ENCODE data around the gene GORASP2. TPM values are rescaled to one million over a fixed set of nuclear protein-coding genes. Genes with fewer than 3 reads are reported as not detected.

GORASP2 gene
- polyA plus RNA-seq, 1 donor: 61.0 TPM

DNA sequence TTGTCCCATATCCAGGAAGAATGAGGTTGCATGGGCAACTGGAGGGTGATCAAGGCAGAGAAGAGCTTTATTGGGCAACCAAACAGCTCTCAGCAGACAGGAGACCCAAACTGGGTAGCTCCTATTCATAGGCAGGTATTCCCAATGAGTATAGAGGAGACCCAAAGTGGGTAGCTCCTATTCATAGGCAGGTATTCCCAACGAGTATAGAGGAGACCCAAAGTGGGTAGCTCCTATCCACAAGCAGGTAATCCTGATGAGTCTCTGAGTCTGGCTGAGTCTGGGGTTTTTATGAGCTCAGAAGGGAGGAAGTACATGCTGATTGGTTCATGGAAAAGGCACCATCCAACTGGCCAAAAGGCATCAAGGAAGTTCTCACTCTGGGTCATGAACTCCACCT is 5.3 kb upstream of the GORASP2 start:
- no peak for DNase-seq (ENCODE audit: low read depth)

DNA sequence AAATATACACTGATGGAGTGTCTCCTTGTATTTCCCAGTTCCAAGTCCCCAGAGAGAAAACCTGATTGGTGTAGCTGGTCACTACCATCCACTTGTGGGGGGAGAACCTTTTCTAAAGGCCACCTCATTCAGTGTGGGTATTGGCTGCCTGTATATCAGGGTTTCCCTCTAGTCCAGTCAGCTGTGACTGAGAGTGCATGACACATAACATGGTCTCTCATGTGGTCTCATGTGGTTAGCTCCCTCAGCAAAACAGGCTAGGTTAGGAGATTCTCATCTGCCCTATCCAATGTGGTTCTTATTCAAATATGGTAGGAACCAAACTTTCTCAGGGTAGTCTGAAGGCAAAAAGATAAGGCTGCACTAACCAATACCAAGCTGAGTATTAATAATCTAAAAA is 4.1 kb upstream of the GORASP2 start:
- no peak for DNase-seq (ENCODE audit: low read depth)

DNA sequence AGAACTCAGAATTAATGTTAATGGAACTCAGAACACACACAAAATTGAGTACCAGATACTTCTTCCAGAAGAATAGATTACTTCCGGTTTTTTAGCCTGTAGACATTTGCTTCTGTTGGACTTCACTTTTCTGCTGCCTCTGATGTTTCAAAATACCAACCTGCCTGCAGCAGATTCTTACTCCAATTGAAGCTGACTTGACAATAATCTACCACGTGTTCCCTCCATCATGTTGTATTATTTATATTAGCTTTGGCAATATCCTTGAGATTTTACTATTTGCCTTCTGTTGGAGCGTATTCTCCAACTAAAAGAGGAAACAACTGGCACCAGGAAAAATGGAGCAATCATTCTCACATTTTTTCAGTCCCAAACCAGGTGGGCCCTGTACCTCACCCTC is 3.1 kb upstream of the GORASP2 start:
- no peak for DNase-seq (ENCODE audit: low read depth)

DNA sequence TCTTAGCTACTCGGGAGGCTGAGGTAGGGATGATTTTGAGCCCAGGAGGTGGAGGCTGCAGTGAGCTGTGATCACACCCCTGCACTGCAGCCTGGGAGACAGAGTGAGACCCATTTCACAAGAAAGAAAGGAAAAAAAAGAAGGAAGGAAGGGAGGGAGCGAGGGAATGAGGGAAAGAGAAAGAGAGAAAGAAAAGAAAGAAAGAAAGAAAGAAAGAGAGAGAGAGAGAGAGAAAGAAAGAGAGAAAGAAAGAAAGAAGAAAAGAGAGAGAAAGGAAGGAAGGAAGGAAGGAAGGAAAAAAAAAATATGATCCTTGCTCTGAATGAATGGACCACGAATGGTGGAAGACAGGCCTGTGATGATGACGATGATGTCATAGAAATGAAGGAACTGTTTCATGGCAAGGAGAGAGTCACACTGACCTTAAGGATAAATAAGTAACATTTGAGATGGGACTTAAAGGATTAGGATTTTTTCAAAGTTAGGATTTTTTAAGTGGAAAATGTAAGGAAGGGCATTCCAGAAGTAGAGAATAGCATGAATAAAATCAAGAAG is 2.2 kb upstream of the GORASP2 start:
- DNase-seq (ENCODE audit: low read depth): no peak

DNA sequence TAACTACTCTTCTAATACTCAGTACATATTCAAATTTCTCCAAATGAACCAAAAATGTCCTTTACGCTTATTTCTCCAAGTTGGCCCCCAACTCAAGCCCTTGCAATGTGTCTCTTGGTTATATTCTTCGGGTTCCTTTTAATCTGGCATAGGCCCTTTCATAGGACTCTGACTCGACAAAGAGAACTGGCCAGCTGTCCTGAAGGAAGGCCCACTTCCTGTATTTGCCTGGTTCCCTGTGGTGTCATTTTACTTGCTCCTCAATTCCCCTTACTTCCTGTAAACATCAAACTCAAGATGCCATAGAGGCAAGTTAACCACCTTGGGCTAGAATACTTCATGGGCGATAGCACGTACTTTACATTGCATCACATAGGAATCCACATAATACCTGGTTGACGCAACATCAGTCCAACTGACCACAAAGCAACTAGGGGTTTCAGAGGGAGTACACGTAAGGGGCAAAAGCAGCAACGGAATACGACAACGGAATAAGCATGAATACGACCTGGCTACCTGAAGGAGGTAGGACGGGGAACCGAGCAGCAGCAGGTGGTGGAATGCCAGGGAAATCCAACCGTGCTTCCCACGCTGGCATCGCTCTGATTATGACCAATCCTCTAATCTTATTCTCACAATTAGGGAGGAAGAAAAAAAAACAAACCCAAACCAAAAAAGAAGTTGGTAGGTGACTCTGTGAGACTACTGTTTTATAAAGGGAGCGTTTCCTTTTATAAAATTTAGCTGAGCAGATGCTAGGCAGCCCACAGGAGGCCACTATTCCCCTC is 823 bp upstream of the GORASP2 start:
- no peak for DNase-seq (ENCODE audit: low read depth)

DNA sequence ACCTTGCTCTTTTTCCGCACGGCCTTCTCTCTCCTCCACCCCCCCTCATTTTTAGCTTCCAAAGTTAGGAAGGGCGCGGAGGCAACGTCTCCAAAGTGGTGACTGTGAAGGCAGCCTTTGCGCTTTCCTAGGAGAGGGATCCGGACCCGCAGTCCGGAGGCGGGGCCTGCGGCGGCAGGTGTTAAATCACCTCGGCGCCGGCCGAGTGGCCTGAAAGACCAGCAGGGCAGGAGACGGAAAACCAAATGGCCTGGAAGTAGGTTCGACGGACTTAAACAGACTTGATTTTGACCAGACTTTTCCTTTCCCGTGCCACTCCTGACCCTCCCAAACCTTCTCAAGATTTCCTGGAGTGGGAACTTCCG is 615 bp downstream of the GORASP2 start:
- no peak for DNase-seq (ENCODE audit: low read depth)

DNA sequence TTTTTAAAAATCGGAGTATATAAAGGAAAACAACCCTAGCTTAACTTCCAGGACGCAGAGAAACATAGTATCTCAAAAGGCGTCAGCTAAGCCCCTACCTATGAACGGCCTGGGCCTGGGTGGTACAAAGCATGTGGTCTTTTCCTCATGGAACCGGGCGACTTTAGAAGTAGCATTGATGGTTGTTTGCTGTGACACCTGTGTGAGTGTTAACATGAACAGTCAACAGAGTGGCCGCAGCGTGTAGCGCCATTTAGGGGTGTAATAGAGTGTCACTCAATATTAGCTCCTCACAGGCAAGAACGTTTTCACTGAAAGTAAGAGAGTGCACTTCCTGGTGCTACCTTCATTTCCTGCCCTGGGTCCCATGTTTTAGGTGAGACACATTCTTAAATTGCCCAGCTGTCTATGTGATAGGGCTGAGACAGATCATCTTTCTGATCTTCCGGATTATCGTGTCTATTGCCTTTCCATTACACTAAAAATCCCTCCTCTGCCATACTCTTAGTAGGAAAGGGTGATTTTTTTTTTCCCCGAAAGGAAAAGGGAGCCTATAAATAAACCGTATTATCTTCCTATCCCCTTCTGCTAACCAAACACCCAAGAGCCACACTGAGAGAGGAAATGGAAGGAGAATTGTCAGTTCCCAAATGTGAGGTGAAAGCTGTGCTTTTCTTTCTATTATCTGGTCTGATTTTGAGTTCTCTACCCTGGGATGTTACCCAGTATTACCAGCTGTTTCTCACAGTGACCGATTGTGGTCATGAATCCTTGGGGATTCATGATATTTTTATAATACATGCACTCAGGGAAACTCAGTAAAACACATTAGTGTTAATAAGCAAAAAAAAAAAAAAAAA is 1.3 kb downstream of the GORASP2 start:
- no peak for DNase-seq (ENCODE audit: low read depth)

DNA sequence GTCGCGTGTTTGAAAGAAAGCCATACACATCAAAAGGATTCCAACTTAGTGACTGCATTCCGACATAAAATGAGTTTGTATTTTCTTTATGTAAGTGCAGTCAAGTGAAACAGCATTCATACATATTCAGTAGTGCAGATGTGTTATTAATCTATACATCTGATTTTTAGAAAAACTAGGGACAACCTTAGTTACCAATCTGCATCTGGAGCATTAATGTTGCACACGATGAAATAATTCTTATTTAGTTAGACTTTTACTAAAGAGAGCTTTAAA is 1.9 kb downstream of the GORASP2 start:
- DNase-seq (ENCODE audit: low read depth): no peak

DNA sequence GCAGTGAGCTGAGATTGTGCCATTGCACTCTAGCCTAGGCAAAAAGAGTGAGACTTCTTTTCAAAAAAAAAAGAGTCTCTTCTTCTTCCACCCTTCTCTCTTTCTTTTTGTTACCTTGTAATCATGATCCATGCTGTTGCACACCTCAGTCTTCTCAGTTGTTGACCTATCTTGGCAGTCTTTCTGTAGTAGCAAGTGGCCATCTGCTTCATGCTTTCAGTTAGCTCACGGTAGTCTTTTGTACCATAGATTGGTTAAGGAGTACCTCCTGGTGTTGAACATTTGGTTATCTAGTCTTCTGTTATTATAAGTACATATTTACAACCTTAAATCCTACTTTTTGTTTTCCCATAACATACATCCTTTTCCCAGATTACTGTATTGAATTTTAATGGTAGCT is 3.1 kb downstream of the GORASP2 start:
- DNase-seq (ENCODE audit: low read depth): no peak

DNA sequence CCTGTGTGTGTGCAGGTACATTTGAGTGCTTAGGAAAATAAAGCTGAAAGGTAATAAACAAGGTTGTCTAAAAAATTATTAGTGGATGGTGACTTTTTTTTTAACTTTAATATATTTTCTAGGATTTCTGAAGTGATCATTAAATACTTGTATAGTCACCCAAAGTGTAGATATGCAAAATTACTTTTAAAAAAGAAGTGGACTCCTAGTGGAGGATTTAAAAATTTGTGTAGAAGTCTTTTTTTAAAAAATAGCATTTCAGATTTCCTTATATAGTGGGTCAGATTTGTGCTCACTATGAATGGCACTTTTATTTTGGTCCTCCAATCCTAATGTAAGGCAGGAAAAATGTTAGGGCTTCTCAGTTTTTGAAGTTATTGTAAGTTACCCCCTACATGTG is 3.9 kb downstream of the GORASP2 start:
- no peak for DNase-seq (ENCODE audit: low read depth)

DNA sequence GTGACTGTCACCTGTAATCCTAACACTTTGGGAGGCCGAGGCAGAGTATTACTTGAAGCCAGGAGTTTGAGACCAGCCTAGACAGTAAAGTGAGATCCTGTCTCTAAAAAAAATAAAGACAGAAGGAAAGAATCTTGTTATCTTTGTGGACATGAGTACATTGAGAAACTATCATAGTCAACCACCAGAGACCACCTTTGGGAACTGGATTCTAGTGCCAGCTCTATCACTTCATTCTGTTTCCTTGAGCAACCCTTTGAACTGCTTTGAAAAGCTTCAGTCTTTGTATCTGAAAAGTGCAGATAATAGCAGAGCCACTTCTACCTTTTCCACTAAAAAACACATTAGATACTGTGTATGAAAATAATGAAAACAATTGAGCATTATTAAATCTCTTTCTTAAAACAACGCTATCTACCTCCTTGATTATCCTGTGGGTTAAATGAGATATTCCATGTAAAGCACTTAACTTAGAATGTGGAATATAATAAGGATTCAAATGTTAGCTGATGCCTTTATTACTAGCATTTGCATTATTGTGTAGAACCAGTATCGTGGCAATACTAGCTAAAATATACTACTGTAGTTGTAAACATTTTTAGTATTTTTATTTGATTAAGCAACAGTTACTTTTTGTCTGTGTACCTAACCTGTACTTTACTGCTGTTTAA is 8.8 kb downstream of the GORASP2 start:
- DNase-seq (ENCODE audit: low read depth): no peak

DNA sequence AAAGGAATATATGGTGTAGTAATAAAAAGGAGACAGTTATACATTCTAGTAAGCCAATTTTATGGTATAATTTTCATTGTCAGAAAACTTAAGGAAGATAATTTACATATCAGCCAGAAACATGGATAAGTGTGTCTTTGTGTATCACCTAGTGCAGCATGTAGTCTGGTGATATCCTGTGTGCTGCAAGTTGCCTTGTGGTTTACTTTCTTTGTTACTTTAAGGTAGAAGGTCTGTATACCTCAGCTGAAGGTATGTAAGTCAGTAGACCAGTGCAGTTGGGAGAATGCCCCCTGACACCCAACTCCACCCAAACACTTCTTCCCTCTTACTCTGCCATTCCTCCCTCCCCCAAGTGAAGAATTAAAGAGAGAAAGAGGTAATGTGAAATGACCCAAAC is 11.0 kb downstream of the GORASP2 start:
- DNase-seq (ENCODE audit: low read depth): no peak

DNA sequence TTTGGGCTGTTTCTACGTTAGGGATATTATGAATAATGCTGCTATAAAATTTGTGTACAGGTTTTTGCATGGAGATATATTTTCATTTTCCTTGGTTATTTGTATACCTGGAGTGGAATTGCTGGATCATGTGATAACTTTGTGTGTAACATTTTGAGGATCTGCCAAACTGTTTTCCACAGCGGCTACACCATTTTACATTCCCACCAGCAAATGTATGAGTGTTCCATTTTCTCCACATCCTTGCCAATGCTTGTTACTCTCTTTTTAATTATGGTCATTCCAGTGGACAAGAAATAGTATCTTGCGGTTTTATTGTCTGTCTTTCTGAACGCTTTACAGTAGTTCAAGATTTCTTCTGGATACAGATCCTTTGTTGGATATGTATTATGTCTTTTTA is 13.6 kb downstream of the GORASP2 start:
- no peak for DNase-seq (ENCODE audit: low read depth)

DNA sequence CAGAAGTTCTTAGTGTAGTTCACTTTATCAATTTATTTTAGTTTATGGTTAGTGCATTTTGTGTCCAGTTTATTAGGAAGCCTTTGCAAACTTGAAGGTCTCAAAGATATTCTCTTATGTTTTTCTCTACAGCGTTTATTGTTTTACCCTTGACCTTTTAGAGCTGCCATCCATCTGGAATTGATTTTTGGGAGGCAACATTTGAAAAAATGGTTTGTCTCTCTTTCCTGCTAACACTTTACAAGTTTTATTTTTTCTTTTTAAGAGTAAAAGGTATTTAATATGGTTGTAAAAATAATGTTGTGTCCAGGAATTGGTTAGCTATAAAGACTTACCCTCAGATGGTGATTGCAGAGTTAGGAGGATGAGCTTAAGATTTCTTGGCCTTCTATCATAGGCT is 14.0 kb downstream of the GORASP2 start:
- DNase-seq (ENCODE audit: low read depth): no peak

DNA sequence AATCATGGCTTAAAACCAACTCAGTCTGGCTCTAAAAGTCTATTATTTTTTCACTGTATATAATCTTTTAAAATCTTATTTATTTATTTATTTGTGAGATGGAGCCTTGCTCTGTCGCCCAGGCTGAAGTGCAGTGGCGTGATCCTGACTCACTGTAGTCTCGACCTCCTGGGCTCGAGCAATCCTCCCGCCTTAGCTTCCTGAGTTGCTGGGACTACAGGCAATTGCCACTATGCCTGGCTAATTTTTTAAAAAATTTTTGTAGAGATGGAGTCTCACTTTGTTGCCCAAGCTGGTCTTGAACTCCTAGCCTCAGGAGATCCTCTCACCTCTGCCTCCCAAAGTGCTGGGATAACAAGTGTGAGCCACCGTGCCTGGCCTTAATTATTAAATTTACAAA is 14.5 kb downstream of the GORASP2 start:
- DNase-seq (ENCODE audit: low read depth): no peak

DNA sequence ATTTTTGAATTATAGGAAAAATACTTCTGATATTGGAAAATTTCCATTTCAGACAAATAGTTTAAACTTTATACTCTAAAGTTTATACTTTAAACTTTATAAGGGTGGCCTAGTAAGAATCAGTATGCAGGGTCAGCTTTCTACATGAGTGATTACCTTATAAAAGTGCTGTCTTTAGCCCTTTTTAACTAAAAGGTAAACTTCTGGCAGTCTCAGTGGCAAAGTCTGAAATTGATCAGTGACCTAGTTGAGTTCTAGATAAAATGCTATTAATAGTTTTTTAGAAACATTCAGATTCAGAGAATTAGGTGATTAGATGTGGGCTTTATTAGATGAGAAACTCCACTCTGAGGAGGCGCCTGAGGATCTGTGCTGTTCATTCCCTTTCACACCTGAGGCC is 15.5 kb downstream of the GORASP2 start:
- DNase-seq (ENCODE audit: low read depth): no peak

DNA sequence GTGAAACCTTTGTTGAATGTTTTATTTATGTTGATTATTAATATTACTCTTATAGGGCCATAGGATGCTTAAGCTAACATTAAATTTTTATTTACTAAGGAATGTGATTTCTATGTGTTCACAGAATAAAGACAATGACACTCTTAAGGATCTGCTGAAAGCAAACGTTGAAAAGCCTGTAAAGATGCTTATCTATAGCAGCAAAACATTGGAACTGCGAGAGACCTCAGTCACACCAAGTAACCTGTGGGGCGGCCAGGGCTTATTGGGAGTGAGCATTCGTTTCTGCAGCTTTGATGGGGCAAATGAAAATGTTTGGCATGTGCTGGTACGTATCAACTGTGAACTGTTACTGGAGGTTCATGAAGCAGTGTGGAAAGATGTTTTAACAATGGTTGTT is 20.4 kb downstream of the GORASP2 start:
- no peak for DNase-seq (ENCODE audit: low read depth)

DNA sequence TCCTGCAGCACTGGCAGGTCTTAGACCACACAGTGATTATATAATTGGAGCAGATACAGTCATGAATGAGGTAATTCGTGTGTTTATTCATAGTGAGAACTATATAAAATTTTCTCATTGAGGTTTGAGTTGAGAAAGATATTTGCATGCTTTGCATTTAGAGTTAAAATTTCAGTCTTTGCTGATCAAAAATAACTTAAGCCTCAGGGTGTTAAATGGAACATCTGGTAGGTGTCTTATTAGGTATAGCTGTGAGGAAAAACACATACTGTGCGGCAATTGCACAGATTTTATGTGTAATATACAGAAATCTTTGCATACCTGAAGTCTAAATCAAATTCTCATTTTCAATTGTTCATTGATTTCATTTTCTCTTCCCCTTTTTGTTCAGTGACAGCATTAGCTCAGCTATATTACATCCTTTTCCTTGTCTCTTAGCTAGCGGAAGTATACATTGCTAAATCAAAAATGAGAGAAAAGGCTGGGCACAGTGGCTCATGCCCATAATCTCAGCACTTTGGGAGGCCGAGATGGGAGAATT is 21.2 kb downstream of the GORASP2 start:
- DNase-seq (ENCODE audit: low read depth): no peak

DNA sequence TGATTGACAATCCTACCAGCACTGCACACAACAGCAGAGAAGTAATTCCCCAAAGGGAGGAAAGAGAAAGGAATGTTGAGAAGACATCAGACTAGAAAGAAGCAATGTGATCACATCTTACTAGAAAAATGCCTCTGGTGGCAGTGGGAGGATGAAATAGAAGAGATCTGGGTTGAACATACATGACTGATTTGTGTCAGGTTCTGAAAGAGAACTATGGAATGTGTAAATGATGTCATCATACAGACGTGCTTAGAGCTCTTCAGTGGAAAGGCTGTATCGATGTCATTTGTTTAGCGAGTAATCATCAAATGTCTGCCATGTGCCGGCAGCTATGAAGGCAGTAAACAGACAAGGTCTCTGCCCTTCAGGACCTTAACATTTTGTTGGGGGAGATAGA is 24.9 kb downstream of the GORASP2 start:
- DNase-seq (ENCODE audit: low read depth): no peak

DNA sequence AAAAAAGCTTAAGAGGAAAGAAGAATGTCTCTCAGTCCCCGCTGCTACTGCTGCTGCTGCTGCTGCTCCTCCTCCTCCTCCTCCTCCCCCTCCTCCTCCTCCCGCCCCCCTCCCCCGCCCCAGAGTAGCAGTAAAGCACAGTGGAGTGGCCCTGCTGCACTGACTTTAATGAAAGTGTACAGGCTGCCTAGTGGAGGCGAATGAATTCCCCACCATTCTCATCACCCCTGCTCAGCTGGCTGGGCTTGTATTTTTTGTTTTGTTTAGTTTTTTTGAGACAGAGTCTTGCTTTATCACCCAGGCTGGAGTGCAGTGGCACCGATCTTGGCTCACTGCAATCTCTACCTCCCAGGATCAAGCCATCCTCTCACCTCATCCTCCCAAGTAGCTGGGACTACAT is 34.3 kb downstream of the GORASP2 start:
- DNase-seq (ENCODE audit: low read depth): no peak

DNA sequence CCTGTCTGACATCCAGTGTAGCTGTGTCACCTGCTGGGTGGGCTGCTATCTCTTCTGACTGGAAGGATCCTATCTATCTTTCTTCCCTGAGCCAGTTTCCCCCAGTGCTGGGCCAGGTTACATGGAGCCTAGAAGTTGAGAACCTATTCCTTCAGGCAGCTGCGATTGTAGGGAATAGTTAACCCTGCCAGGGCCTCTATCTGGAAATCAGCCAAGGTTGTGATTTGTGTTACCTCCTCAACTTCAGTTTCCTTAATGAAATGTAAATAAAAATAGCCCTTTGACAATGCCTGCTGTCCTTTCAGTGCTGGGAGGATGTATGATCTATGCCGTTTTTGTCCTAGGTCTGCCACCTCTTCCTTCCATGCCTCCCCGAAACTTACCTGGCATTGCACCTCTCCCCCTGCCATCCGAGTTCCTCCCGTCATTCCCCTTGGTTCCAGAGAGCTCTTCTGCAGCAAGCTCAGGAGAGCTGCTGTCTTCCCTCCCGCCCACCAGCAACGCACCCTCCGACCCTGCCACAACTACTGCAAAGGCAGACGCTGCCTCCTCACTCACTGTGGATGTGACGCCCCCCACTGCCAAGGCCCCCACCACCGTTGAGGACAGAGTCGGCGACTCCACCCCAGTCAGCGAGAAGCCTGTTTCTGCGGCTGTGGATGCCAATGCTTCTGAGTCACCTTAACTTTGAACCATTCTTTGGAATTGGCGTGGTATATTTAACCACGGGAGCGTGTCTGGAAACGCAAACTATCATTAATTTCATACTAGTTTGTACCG is 36.6 kb downstream of the GORASP2 start:
- no peak for DNase-seq (ENCODE audit: low read depth)

All from forelimb muscle (tissue), 1 donor.